ENCODE measurements around the gene RSAD2.

DNA sequence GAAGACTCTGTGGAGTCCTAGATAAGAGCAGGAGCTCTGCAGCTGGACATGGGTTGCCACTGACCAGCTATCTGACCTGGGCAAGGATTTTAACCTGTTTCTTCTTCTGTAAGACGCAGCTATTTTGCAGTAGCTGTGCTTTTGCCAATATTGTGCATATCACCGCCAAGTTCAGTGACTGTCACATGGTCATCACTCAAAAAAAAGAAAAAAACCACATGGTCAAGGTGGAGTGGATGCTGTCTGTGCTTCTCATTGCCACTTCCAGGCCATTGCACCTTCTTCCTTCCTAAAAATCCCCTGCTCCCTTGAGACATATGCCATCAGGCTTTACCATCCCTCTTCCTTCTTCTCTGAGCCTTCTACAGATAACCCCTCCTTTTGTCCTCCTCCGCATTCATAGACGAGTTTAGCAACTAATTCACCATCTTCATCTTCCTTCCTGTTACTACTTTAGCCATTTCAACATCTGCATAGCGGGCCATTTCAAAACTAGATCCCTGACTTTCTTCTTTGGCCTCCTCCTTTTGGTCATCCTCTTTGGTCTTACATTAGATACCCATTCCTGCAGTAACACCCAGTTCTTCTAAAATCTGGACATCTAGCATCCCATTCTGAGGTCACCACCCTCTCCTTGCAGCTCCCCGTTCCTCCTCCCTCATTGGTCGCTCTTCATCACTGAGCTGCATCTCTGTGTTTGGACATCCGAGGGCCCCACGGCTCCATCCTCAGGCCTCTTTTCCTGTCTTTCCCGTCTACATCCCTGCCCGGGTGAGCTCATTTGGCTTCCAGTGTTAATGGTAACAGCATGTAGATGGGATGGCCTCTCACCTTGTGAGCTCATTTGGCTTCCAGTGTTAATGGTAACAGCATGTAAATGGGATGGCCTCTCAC lies 57.4 kb downstream of the RSAD2 start:
- TF ChIP-seq CTCF (IDR thresholded peaks at IDR 0.05) (no peak), USF1 (CRISPR knock-in tag; IDR thresholded peaks at IDR 0.05) (no peak), USF2 (CRISPR knock-in tag; IDR thresholded peaks at IDR 0.05) (no peak), NR1H2 (CRISPR knock-in tag; IDR thresholded peaks at IDR 0.05) (no peak), ATF3 (CRISPR knock-in tag; conservative IDR thresholded peaks at IDR 0.05) (no peak), TEAD4 (CRISPR knock-in tag; IDR thresholded peaks at IDR 0.05) (no peak), MAX (CRISPR knock-in tag; IDR thresholded peaks at IDR 0.05) (no peak), JAZF1 (CRISPR knock-in tag; IDR thresholded peaks at IDR 0.05) (no peak), MXD4 (CRISPR knock-in tag; IDR thresholded peaks at IDR 0.05; ENCODE audit: borderline replicate concordance) (no peak)
- TF ChIP-seq, protein P1, sequence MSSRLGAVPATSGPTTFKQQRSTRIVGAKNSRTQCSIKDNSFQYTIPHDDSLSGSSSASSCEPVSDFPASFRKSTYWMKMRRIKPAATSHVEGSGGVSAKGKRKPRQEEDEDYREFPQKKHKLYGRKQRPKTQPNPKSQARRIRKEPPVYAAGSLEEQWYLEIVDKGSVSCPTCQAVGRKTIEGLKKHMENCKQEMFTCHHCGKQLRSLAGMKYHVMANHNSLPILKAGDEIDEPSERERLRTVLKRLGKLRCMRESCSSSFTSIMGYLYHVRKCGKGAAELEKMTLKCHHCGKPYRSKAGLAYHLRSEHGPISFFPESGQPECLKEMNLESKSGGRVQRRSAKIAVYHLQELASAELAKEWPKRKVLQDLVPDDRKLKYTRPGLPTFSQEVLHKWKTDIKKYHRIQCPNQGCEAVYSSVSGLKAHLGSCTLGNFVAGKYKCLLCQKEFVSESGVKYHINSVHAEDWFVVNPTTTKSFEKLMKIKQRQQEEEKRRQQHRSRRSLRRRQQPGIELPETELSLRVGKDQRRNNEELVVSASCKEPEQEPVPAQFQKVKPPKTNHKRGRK (CRISPR knock-in tag; IDR thresholded peaks at IDR 0.05; ENCODE audit: borderline replicate concordance), result no peak
- TF ChIP-seq, protein P2, sequence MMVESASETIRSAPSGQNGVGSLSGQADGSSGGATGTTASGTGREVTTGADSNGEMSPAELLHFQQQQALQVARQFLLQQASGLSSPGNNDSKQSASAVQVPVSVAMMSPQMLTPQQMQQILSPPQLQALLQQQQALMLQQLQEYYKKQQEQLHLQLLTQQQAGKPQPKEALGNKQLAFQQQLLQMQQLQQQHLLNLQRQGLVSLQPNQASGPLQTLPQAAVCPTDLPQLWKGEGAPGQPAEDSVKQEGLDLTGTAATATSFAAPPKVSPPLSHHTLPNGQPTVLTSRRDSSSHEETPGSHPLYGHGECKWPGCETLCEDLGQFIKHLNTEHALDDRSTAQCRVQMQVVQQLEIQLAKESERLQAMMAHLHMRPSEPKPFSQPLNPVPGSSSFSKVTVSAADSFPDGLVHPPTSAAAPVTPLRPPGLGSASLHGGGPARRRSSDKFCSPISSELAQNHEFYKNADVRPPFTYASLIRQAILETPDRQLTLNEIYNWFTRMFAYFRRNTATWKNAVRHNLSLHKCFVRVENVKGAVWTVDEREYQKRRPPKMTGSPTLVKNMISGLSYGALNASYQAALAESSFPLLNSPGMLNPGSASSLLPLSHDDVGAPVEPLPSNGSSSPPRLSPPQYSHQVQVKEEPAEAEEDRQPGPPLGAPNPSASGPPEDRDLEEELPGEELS (CRISPR knock-in tag; IDR thresholded peaks at IDR 0.05), result no peak

All from WTC11 (cell line).